ENCODE results near the gene RGL1. TPM values are rescaled to one million over a fixed set of nuclear protein-coding genes. Genes with fewer than 3 reads are reported as not detected.

Gene RGL1
- total RNA-seq, 1 donor from 2014 or later: 5.4 TPM

DNA sequence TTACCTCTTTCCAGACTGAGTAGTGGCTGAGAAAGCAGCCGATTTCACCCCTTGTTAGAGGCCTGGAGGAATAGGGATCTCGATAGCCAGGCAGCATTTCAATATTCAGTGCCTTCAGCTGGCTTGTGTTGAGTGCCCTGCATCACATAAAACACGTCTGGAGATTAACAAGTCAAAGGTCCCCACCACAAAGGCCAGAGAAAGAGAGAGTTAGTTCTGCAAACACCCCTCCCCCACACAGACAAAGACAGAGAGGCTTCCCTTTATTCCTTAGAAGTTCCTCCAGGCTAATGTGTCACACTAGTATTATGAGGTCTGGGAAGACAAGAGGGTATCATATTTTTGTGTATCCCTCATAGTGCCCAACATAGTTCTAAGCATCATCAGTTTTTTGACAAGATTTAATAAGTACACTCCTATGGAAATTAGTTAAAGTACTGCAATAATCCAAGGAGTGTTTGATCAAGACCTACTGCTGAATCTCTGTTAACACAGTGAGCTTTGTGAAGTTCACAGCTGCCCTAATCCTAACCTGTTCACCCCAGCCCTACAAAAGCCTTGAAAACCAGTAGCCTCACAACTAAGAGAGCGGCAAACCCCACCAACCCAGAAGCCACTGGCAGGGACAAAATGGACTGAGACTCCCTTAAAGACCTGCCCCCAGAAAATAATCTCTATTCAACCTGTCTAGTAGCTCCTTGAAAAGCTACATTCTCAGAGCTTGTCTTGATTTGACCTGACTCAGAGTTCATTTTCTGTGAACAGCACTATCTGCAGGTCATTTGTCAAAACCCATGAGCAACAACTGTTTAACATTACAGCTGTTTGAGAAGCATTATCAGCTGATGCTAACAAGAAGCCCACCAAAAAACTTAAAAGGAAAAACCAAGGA, 140.8 kb downstream of the RGL1 start:
- DNase-seq (ENCODE audit: low read depth): peak; percentile 90

DNA sequence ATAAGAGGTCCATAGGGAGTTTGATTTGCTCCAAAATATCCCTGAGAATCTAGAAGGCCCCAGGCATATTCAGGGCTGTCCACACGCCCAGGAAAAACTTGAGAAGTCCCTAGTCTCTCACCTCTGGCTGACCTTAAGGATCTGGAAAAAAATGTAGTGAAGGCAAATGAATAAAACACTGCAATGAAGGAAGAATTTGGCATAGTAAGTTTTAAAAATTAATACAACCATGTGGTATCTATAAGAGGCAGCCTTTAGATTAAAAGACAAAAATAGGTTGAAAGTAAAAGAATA, 141.3 kb downstream of the RGL1 start:
- no peak for DNase-seq (ENCODE audit: low read depth)

DNA sequence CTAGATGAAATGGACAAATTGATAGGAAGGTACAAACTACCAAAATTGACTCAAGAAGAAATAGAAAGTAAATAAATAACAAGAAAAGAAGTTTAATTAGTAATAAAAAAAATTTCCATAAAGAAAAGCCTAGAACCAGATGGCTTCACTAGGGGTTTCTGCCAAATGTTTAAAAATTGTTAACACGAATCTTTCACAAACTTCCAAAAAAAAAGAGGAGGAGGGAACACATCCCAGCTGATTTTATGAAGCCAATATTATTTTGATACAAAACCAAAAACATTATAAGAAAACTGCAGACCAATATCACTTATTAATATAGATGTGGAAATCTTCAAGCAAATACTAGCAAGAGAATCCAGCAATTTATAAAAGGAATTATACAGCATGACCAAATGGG, 143.1 kb downstream of the RGL1 start:
- no peak for DNase-seq (ENCODE audit: low read depth)

DNA sequence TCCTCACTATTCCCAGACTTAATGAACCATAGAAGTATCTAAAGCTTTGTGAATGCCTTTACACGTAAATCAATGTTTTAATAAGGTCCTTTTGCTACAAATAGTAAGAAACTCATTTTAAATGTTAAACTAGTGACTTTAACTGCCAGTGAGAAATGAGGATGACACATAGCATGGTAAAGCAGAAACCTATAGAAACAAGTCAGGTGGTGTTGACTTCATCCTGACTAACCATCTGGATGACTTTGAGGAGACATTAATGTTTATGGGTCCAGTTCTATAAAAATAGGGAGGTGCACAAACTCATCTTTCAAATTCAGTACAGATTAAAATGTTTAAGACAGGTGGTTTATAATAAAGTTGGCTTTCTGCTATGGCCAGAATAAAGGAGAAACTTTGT, 147.2 kb downstream of the RGL1 start:
- DNase-seq (ENCODE audit: low read depth): no peak

DNA sequence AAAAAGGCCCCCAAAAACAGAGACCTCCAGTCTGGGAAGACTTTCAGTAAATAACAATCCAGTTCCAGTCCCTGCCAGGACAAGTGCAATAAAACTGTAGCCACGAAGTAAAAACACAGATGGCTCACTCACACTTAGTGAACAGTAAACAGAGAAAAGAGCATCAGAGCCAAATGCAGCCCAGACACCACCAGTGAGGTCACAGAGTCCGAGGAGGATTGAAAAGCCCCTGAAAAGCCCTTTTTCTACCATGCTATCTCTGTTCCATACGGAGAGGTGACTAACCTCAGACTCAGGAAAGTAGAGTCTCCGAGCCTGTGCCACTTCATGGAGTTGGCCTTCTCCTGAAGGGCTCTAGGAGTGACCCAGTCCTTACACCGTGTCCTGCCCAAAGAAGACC, 148.1 kb downstream of the RGL1 start:
- DNase-seq (ENCODE audit: low read depth): no peak

DNA sequence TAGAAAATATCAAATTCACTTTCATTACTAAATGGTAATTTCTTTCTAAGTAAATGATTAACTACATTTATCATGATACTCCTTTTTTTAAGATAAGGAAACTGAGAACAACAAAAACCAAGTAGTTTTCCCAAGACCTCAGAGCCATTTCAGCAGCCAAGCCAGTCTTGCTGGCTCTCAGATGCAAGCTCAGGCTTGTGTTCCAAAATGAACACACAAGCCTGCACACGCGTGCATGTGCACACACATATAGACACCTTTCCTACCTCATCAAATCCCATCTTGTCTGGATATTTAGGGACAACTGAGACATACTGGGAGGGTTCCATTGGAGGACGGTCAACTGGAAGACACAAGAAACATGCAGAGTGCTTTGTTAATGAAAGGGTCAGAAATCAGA, 149.6 kb downstream of the RGL1 start:
- DNase-seq (ENCODE audit: low read depth): no peak

DNA sequence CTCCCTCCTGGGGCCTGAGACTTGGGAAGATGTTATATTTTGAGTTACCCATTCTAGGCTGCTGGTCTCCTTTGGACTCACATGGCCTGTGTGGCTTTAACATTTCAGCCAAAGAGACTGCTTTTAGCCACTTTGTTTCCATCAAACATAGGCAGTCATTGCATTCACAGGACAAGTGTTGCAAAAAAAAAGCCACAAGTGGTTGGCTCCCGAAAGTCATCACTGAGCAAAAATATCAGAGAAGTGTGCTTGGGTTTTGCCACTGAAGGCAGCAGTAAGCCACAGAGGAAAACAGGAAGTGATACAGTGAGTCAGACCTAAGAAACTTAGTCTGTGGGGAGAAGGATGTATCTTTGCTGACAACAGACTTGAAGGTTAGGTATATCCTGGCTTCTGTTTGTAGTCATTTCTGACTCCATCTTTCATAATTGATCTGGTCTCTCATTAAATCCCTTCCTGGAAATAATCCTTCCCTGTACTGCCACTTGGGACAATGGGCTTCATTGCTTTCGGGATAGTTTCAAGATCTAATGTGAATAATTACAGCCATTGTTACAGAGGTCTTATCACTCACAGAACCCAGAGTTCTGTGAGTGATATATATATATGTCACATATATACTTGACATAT, 151.8 kb downstream of the RGL1 start:
- peak; percentile 88 for DNase-seq (ENCODE audit: low read depth)

DNA sequence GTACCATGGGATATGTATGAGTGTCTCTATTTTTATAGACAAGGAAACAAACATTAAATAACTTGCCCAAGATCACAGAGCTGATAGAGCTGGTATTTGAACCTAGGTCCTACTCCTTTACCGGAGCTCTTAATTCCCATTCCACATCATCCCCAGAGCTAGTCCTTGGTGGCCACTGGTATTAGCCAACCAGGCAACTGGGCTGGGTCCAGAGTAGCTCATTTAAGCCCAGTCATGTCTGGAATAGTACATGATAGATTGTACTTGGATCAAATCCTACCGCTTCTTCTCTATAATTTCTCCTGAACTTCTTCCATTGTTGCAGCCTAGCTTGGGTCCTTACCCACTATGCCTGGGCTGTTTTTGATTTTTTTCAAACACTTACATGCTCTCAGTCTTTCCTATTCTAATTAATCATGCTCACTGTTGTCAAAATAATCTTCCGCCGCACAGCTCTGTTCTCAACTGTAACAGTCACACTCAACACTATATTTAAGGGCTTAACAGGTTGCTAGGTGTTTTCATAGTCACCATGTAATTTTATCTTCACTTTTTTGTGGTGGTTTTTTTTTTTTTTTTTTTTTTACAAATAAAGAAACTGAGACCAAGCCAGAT, 152.4 kb downstream of the RGL1 start:
- DNase-seq (ENCODE audit: low read depth): no peak

DNA sequence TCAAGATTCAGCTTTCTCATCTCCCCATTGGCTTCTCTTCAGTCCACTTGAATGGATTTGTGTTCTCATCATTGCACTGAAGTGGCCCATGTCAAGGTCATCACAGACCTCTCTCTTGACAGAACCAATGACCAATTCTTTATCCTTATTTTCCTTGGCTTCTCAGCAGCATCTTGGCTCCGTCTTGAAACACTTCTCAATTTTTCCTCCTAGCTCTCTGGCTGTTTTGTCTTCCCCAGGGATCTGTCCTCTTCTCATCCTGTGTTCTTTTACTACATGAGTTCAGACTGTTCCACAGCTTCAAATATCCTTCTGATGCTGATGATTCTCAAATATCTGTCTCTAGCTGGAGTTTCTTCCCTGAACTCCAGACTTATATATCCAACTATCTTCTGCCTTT, 154.0 kb downstream of the RGL1 start:
- no peak for DNase-seq (ENCODE audit: low read depth)

DNA sequence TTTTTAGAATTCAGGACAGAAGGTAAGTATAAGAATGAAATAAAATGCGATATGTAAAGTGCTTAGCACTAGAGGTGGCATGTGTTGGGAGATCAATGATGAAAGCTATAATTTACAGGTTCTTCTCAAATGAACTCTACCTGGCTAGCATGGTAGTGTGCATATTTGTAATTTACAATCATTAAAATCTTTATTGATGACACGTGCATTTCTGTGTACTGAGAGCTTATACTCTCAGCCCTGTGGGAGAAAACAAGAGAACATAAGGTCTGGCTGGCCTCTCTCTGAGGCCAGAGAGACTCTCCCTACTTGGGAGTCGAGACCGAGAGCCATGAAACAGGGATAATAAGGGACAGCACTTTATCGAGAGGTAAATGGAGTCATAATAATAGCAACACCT, 156.2 kb downstream of the RGL1 start:
- no peak for DNase-seq (ENCODE audit: low read depth)

DNA sequence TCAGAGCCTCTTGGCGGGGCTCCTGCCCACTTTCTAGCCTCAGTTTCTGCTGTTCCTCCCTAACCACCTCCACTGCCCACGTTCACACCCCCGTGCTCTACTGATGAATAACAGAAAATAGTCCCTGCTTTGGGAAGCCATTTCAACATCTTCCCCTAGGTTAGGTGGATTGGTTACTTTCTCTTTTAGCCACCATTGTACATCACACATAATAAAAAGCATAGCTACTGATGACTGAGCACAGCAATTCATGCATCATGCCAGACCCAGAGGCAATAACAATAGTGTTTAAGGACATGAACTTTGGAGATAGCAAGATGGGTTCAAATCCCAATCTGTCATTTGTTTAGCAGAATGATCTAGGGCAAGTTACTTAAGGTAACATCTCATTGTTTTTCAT, 158.0 kb downstream of the RGL1 start:
- no peak for DNase-seq (ENCODE audit: low read depth)

DNA sequence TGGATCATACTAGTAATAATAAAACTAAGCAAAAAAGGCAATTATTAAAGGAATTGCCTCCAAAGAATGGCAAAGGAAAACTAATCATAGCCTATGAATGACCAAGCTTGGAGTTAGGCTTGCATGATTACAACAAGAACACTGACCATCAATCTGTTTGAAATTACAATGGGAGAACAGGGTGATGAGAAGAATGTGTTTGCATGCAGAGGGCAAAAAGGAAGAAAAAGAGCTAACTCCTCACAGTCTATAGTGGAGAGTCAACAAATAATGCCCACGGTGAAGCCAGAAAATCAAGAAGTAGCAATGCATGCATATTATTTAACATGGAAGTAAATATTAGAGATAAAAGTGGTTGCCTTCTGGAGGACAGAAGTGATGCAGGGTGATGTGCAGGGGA, 160.8 kb downstream of the RGL1 start:
- DNase-seq (ENCODE audit: low read depth): no peak

DNA sequence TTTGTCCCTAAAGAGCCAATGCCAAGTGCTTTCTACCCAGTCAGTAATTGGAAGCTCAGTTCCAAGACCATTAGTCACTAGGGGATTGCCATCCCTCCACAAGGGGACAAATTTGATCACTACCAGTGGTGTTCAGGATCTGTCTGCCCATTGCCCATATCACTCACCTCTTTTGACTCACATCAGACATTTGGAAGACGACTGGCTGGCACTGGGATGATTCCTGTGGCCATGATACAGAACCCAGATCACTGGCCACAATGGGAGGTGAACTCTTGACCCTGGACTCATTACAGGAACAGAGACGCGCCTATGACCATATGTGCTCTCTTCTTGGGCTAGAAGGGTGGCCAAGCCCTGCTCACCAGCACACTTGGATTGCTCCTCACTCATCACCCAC, 161.6 kb downstream of the RGL1 start:
- peak; percentile 47 for DNase-seq (ENCODE audit: low read depth)

DNA sequence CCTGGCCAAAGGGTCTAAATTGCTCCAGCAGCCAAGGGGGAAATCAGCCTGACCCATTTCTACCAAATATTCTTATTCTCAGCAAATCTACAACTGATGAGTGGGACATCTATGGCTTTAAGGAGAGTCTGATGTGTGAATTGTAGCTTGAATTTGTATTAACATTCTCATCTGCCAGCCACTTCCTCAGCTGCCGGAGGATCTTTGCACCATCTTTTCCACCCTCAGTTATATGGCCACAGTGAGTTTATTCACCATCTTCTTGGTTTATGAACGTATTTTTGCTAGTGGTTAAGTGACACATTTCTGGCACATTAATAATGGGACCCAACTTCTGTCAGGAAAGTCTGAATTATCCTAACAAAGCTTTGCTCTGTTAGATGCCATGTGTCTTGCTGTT, 163.0 kb downstream of the RGL1 start:
- DNase-seq (ENCODE audit: low read depth): no peak

DNA sequence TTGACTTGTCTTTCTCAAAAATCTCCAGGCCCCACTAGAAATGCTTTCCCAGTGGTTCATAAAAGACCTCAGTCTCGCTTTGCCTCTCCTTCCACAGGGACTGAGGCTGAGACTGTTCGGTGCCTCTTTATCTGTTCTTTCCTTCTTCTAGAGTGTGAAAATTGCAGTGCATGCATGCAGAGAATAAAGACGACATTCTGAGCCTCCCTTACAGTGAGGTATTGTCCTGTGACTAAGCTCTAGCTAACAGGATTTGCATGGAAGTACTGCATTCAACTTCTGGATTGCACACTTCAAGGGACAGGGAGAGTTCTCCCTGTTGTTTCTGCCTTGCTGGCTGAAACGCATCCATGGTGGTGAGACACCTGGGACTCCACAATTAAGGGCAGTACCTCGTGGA, 163.5 kb downstream of the RGL1 start:
- no peak for DNase-seq (ENCODE audit: low read depth)

DNA sequence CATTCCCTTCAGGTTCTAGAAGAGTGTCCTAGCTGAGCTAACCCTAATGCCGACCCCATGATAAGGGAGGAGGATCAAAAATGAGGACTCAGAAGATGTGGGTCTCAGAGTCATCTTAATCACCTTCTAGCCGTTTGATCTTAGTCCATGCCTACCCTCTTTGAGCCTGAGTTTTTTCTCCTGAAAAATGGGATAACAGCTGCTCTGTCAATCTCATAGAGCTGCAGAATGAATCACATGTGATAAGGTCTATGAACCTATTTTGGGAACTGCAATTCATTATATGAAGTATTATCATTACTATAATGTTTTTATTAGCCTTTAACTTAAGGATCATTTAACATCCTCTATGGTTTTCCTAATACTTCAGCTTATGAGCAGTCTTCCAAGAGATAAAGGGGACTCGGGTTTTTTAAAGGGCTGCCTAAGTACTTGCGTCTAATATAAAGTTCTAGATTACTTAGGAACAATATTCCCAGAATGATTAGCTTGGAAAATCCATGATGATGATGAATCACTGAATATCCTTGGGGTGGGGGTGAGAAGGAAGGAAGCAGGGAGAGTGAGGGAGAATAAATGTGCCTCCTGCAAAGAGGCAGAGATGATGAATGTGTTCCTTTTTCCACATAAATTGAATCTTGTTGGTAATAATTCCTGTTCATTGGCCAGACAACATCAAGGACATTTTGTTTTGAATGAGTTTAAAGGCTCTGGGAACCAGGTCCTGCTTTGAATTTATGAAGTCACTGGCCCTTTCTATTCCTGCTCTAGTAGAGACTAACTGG, 165.8 kb downstream of the RGL1 start:
- no peak for DNase-seq (ENCODE audit: low read depth)

DNA sequence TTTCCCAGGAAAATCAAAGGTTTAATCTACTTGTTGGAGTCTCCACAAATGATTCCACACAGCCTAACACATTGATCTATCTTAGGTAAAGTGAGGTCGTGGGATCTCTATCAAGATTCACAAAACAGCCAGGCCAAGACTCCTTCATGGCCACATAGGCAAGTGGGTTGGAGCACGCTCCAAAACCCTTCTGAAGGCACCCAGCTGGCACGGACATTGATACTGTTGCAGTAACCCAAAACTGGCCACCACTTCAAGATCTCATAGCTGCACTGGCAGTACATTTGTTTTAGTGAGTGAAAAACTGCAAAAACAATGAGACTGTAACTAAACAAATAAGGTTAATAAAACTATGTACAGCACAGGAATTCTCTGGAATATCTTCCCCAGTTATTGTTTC, 170.7 kb downstream of the RGL1 start:
- no peak for DNase-seq (ENCODE audit: low read depth)

DNA sequence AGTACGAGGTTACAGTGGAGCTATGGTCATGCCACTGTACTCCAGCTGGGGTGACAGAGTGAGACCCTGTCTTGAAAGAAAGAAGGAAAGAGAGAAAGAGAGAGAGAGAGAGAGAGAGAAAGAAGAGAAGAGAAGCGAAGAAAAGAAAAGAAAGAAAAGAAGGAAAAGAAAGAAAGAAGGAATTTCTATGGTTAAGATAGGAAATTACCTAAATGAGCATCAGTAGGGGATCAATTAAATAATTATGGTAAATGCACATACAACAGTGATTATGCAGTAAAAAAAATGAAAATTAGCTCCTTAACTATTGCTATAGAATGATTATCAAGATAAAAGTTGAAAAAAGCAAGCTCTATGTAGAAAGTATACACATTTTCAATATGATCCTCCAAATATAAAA, 172.8 kb downstream of the RGL1 start:
- DNase-seq (ENCODE audit: low read depth): no peak
